H9 (cell line): ENCODE results near the gene PAX8. TPM values are rescaled to one million over a fixed set of nuclear protein-coding genes. Genes with fewer than 3 reads are reported as not detected.

ENCODE experiments used
- DNase-seq: peaks from one replicate; pipeline ENCODE4 v3.0.0-alpha.2; 2017
- H2AFZ ChIP-seq: one replicate; pipeline ENCODE4 v1.6.1; 2013; ENCODE audit warnings: mild to moderate bottlenecking, low read length, control low read depth, moderate library complexity
- H2AK5ac ChIP-seq: 2 replicates; pipeline ENCODE4 v1.6.1; 2013; ENCODE audit warnings: low read length, control low read depth, mixed read lengths; ENCODE audit not compliant: insufficient read length
- H2BK120ac ChIP-seq: one replicate; pipeline ENCODE4 v1.6.1; 2013; ENCODE audit warnings: low read depth, mild to moderate bottlenecking, low read length, control low read depth, inconsistent platforms; ENCODE audit not compliant: poor library complexity, severe bottlenecking
- H2BK12ac ChIP-seq: 2 replicates; pipeline ENCODE4 v1.6.1; 2013; ENCODE audit warnings: low read length, control low read depth, mixed read lengths, low read depth; ENCODE audit not compliant: insufficient read length
- H2BK15ac ChIP-seq: 2 replicates; pipeline ENCODE4 v1.6.1; 2013; ENCODE audit warnings: low read depth, low read length, control low read depth
- H2BK20ac ChIP-seq: one replicate; pipeline ENCODE4 v1.6.1; 2013; ENCODE audit warnings: low read depth, mild to moderate bottlenecking, low read length, control low read depth, inconsistent platforms; ENCODE audit not compliant: poor library complexity, severe bottlenecking
- H2BK5ac ChIP-seq: 2 replicates; pipeline ENCODE4 v1.6.1; 2013; ENCODE audit warnings: low read length, control low read depth, mixed read lengths; ENCODE audit not compliant: insufficient read length
- H3K14ac ChIP-seq: 2 replicates; pipeline ENCODE4 v1.6.1; 2013; ENCODE audit warnings: low read length, control low read depth; ENCODE audit not compliant: insufficient read depth
- H3K18ac ChIP-seq: 2 replicates; pipeline ENCODE4 v1.6.1; 2013; ENCODE audit warnings: low read depth, mild to moderate bottlenecking, mixed read lengths, low read length, control low read depth; ENCODE audit not compliant: insufficient read length
- H3K23ac ChIP-seq: 2 replicates; pipeline ENCODE4 v1.6.1; 2013; ENCODE audit warnings: low read length, control low read depth, mixed read lengths, low read depth; ENCODE audit not compliant: insufficient read length
- H3K23me2 ChIP-seq: 2 replicates; pipeline ENCODE4 v1.6.1; 2013; ENCODE audit warnings: low read depth, mild to moderate bottlenecking, mixed read lengths, low read length, control low read depth; ENCODE audit not compliant: insufficient read length, poor library complexity, severe bottlenecking
- H3K27ac ChIP-seq: 2 replicates; pipeline ENCODE4 v1.5.1; 2013; ENCODE audit warnings: low read length, control low read depth, mixed read lengths, low read depth; ENCODE audit not compliant: insufficient read length
- H3K27me3 ChIP-seq: 2 replicates; pipeline ENCODE4 v1.6.1; 2013; ENCODE audit warnings: low read length, control low read depth, inconsistent platforms; ENCODE audit not compliant: insufficient read depth
- H3K4ac ChIP-seq: 2 replicates; pipeline ENCODE4 v1.6.1; 2013; ENCODE audit warnings: low read depth, mild to moderate bottlenecking, control low read depth, inconsistent platforms, low read length, moderate library complexity
- H3K4me1 ChIP-seq: 2 replicates; pipeline ENCODE4 v1.6.1; 2013; ENCODE audit warnings: low read length, control low read depth, inconsistent platforms; ENCODE audit not compliant: insufficient read depth
- H3K4me2 ChIP-seq: 2 replicates; pipeline ENCODE4 v1.6.1; 2013; ENCODE audit warnings: low read length, control low read depth, mixed read lengths; ENCODE audit not compliant: insufficient read length, insufficient read depth
- H3K56ac ChIP-seq: 2 replicates; pipeline ENCODE4 v1.6.1; 2013; ENCODE audit warnings: low read depth, mild to moderate bottlenecking, mixed read lengths, low read length, control low read depth; ENCODE audit not compliant: insufficient read length
- H3K79me1 ChIP-seq: 2 replicates; pipeline ENCODE4 v1.6.1; 2013; ENCODE audit warnings: low read depth, mild to moderate bottlenecking, moderate library complexity, low read length, control low read depth, inconsistent platforms; ENCODE audit not compliant: insufficient read depth, poor library complexity, severe bottlenecking
- H3K79me2 ChIP-seq: 2 replicates; pipeline ENCODE4 v1.6.1; 2013; ENCODE audit warnings: low read length, control low read depth, inconsistent platforms; ENCODE audit not compliant: insufficient read depth
- H3K9ac ChIP-seq: 2 replicates; pipeline ENCODE4 v1.6.1; 2013; ENCODE audit warnings: low read length, control low read depth, mixed read lengths; ENCODE audit not compliant: insufficient read length; ENCODE audit errors: extremely low read depth
- H3K9me3 ChIP-seq: one replicate; pipeline ENCODE4 v1.6.1; 2013; ENCODE audit warnings: low read depth, low read length, inconsistent platforms; ENCODE audit not compliant: control insufficient read depth
- H3T11ph ChIP-seq: one replicate; pipeline ENCODE4 v1.6.1; 2013; ENCODE audit warnings: mild to moderate bottlenecking, low read length, control low read depth, inconsistent platforms
- H4K20me1 ChIP-seq: one replicate; pipeline ENCODE4 v1.6.1; 2013; ENCODE audit not compliant: control insufficient read depth, insufficient read length, insufficient read depth
- H4K5ac ChIP-seq: 2 replicates; pipeline ENCODE4 v1.6.1; 2013; ENCODE audit warnings: low read depth, mild to moderate bottlenecking, mixed read lengths, low read length, control low read depth; ENCODE audit not compliant: insufficient read length
- H4K8ac ChIP-seq: replicated peaks from 2 replicates; pipeline ENCODE4 v1.6.1; 2013; ENCODE audit warnings: low read length, control low read depth, mixed read lengths, low read depth; ENCODE audit not compliant: insufficient read length
- H4K91ac ChIP-seq: 2 replicates; pipeline ENCODE4 v1.6.1; 2013; ENCODE audit warnings: low read depth, mild to moderate bottlenecking, moderate library complexity, mixed read lengths, low read length, control low read depth; ENCODE audit not compliant: insufficient read length
- H3K27ac Mint-ChIP-seq, 3 experiments: 2 replicates in 2 of 3; 3 replicates in 1 of 3; pipeline ENCODE4 v1.8.0; 2020 to 2021; ENCODE audit warnings: mixed read lengths in 3 of 3, mild to moderate bottlenecking in 1 of 3, moderate library complexity in 1 of 3
- H3K27me3 Mint-ChIP-seq: 2 replicates; pipeline ENCODE4 v1.8.0; 2021; ENCODE audit warnings: low read depth, mild to moderate bottlenecking, moderate library complexity, mixed read lengths
- H3K36me3 Mint-ChIP-seq, 3 experiments: 2 replicates in 2 of 3; 3 replicates in 1 of 3; pipeline ENCODE4 v1.8.0; 2020 to 2021; ENCODE audit warnings: low read depth in 3 of 3, mixed read lengths in 3 of 3; ENCODE audit not compliant: insufficient read depth in 1 of 3
- H3K4me1 Mint-ChIP-seq, 2 experiments: 2 replicates each; pipeline ENCODE4 v1.8.0; 2020; ENCODE audit warnings: mixed read lengths in 2 of 2
- H3K4me3 Mint-ChIP-seq, 2 experiments: 2 replicates in 1 of 2; 3 replicates in 1 of 2; pipeline ENCODE4 v1.8.0; 2020 to 2021; ENCODE audit warnings: mild to moderate bottlenecking in 2 of 2, mixed read lengths in 2 of 2, moderate library complexity in 1 of 2
- H3K9me3 Mint-ChIP-seq, 2 experiments: 2 replicates in 1 of 2; 3 replicates in 1 of 2; pipeline ENCODE4 v1.8.0; 2020; ENCODE audit warnings: mild to moderate bottlenecking in 2 of 2, mixed read lengths in 2 of 2, moderate library complexity in 1 of 2
- WGBS: extraction: QIAGEN DNeasy Blood & Tissue Kit; methylation state at CpG from one replicate; pipeline ENCODE4 v1.1.7; 2013; ENCODE audit warnings: missing lambda C conversion rate, low lambda C conversion rate, mixed read lengths; ENCODE audit not compliant: insufficient read length; ENCODE audit errors: extremely low coverage; 5-methylcytosine and 5-hydroxymethylcytosine counted together
- long read RNA-seq: library from polyadenylated mRNA; unstranded; transcript quantifications from one replicate; pipeline ENCODE4 v2.0.0, GENCODE V29; 2020
- total RNA-seq: library from RNA; stranded (reverse); gene quantifications from 2 replicates; pipeline ENCODE4 v1.2.1, GENCODE V29; 2021
- TF ChIP-seq, protein P1 (sequence below): fragments of 200-600 bp; sonication (generic); conservative IDR thresholded peaks from 3 replicates; pipeline ENCODE4 v1.8.0; 2021; ENCODE audit warnings: antibody characterized with exemption, mild to moderate bottlenecking

PAX8 gene
- total RNA-seq = not detected in 2 replicates
- long read RNA-seq = 0 reads

DNA sequence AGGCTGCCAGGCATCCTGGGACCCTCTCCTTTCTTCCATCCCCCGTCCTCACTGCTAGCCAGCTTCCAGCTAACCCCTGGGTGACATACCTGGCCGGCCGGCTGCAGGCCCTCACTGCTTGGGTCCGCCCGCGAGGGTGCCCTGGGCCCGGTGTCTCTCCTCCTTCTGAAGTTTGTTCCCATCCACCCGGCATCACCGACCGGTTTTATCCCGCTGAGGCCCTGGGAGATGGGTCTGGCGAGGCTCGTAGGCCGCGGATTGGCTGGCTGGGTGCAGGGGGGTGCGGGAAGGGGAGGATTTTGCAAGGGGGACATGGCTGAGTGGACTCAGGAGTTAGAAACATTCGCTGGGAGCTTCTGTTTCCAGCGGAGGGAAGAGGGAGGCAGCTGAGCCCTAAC lies at the start of gene PAX8:
TSS of gene PAX8 (minus strand) at position 180 of the 398 bp plus-strand sequence. CDS start 527 bp downstream, outside the sequence.
- Mint-ChIP-seq H3K4me3 (peak within 1 kb of the TSS; percentile 66 to 89; a peak in 4 of 5 replicates), H3K4me1 (peaks cover 2 to 35% of the 10 kb centered on the region in 2 experiments; a peak in 3 of 4 replicates), H3K9me3 (peaks cover 0 to 3% of the 10 kb centered on the region in 2 experiments; a peak in 1 of 5 replicates), H3K36me3 (no peaks in the 10 kb centered on the region), H3K27me3 (peaks cover 97% of the 10 kb centered on the region), H3K27ac (no peak within 1 kb of the TSS)
- Histone ChIP-seq H3K27me3 (peaks cover 70% of the 10 kb centered on the region), H2BK5ac (no peak within 1 kb of the TSS), H3K4ac (no peak within 1 kb of the TSS), H4K8ac (no peak within 1 kb of the TSS), H3K79me2 (no peaks in the 10 kb centered on the region; the same call in 1 of the 2 replicates), H3K14ac (no peak within 1 kb of the TSS), H3K9me3 (no peaks in the 10 kb centered on the region), H3K18ac (no peak within 1 kb of the TSS), H2BK12ac (no peak within 1 kb of the TSS), H2AFZ (no peak within 1 kb of the TSS), H4K91ac (no peak within 1 kb of the TSS), H3K23me2 (peaks cover 20% of the 10 kb centered on the region), H3K27ac (no peak within 1 kb of the TSS), H3K79me1 (no peaks in the 10 kb centered on the region), H3K23ac (no peak within 1 kb of the TSS), H3K4me2 (peak within 1 kb of the TSS; percentile 84), H3K9ac (no peak within 1 kb of the TSS), H4K20me1 (no peaks in the 10 kb centered on the region), H3K4me1 (peaks cover 4% of the 10 kb centered on the region; the same call in 1 of the 2 replicates), H4K5ac (no peak within 1 kb of the TSS), H3K56ac (no peak within 1 kb of the TSS), H2BK15ac (no peak within 1 kb of the TSS), H2BK120ac (no peak within 1 kb of the TSS), H2AK5ac (no peak within 1 kb of the TSS), H3T11ph (no peak within 1 kb of the TSS), H2BK20ac (no peak within 1 kb of the TSS)
- TF ChIP-seq, protein P1, sequence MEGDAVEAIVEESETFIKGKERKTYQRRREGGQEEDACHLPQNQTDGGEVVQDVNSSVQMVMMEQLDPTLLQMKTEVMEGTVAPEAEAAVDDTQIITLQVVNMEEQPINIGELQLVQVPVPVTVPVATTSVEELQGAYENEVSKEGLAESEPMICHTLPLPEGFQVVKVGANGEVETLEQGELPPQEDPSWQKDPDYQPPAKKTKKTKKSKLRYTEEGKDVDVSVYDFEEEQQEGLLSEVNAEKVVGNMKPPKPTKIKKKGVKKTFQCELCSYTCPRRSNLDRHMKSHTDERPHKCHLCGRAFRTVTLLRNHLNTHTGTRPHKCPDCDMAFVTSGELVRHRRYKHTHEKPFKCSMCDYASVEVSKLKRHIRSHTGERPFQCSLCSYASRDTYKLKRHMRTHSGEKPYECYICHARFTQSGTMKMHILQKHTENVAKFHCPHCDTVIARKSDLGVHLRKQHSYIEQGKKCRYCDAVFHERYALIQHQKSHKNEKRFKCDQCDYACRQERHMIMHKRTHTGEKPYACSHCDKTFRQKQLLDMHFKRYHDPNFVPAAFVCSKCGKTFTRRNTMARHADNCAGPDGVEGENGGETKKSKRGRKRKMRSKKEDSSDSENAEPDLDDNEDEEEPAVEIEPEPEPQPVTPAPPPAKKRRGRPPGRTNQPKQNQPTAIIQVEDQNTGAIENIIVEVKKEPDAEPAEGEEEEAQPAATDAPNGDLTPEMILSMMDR = no peak
- WGBS = no CpG with 5 or more reads among the region's 18 CpGs
- peak; percentile 46 for DNase-seq
